GM12865 (cell line): ENCODE measurements around the gene DUS2.

Experiments used
- DNase-seq: peaks from one replicate; pipeline ENCODE4 v3.0.0; 2010; ENCODE audit warnings: low read depth
- H3K4me3 ChIP-seq: 2 replicates; pipeline ENCODE4 v1.5.1; 2011; ENCODE audit warnings: mild to moderate bottlenecking, low read depth, low read length, control low read depth
- CTCF ChIP-seq: IDR thresholded peaks from 2 replicates; pipeline ENCODE4 v1.5.1; 2011; ENCODE audit warnings: low read length, control low read depth, low read depth, inconsistent platforms; ENCODE audit not compliant: insufficient read depth; ENCODE audit errors: missing control alignments

Gene DUS2

GRCh38 chr16:67982011-67982696, 40.9 kb upstream of the DUS2 start:
- no peak for TF ChIP-seq CTCF
- H3K4me3 ChIP-seq = no peak overlapping the region
- no peak for DNase-seq

- no peak for TF ChIP-seq CTCF
- no peak for DNase-seq
- no peak overlapping the region for H3K4me3 ChIP-seq
Observed at GRCh38 chr16:67986949-67987348, 36.1 kb upstream of the DUS2 start.

DNA sequence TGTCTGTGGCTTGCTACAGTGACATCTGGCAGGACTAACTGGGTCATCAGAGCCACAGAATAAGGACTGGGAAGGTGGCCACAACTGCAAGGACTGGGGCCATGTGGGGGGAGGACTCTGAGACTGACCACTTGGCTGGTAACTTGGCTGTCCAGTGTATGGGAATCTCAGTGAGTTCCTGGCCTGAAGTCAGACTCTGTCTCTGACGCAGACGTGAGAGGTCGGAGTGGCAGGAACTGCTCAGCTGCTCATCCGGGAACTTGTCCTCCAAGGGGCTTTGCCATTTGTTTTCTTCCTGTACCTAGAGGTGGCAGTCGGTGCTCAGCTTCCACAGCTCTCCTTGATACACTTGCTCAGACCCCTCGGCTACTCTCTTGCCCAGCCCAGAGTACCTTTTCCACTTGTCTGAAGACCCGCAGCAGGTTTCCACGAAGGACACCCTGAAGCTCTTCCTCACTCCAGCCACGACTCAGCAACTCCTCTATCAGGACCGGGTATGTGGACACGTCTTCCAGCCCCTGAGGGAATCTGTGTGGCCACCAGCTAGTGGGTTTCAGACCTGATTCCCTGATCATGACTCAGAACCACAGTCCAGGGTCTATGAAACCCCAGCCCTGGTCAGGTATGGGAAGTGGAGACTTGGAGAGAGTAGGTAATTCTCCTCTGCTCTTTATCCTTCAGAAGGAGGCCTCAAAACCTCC, 35.5 kb upstream of the DUS2 start:
- no peak for TF ChIP-seq CTCF
- DNase-seq = no peak

DNA sequence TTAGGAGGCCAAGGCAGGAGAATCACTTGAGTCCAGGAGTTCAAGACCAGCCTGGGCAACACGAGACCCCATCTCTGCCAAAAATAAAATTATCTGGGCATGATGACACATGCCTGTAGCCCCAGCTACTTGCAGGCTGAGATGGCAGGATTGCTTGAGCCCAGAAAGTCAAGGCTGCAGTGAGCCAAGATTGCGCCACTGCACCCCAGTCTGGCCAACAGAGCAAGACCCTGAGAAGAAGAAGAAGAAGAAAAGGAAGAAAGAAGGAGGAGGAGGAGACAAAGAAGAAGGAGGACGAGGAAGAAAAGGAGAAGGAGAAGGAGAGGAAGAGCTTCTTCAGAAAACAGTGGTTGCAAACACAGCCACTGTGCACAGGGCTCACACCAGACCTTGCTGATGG, 34.4 kb upstream of the DUS2 start:
- no peak for DNase-seq
- H3K4me3 ChIP-seq = no peak overlapping the region
- no peak for TF ChIP-seq CTCF

More for the DNA sequence above, 35.5 kb upstream of the DUS2 start:
- no peak overlapping the region for H3K4me3 ChIP-seq

DNA sequence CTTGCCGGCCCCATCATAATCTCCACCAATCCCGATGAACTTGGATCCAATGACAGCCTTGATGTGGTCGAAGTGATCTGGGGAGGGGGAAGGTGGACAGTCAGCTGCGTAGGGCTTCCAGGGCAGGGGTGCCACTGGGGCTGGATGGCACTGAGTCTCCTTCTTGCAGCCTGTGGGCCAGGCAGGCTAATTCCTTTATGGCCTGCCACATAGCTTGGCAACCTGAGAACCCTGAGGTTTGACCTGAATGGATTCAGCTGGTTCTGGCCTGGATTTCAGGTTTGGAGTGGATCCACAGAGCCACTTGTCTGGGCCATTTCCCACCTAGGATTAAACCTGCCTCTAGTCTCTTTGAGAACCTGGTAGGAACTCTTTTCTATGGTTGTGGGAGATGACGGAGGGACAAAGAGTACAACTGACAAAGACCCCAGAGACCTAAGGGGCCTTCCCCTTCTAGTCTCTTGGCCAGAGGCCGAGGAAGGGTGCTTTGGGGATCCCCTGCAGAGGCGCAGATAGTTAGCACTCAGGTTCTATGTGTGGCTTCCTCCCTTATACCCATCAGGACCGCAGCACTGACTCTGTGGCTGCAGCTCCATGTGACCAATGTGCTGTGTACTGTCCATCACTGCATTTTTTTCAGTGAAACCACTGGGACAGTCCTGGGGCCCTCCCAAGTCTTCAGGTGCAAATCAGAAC, 33.6 kb upstream of the DUS2 start:
- peak; percentile 75 for DNase-seq
- TF ChIP-seq CTCF = no peak
- no peak overlapping the region for H3K4me3 ChIP-seq

DNA sequence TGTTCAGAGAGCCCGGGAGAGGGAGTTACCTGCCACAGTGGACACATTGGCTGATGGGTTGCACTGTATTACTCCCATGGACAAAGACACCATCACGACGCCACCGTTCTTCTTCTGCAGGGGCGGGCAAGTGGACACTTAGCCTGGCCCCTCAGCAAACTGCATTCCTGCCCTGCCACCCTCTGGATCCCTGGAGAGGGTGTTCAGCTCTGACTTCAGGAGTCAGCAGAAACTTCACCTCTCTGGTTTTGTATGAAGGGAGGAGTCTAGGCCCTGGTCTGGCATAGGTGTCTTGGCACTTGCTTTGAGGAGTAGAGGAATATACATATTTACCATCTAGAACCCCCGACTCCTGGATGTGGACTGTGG, 33.1 kb upstream of the DUS2 start:
- no peak overlapping the region for H3K4me3 ChIP-seq
- DNase-seq = no peak
- no peak for TF ChIP-seq CTCF
